Hair follicle dermal papilla cell (primary cell): ENCODE results near the gene TMSB15C. TPM values are rescaled to one million over a fixed set of nuclear protein-coding genes. Genes with fewer than 3 reads are reported as not detected.

Experiments
- total RNA-seq: library from RNA; depleted of rRNA; stranded (reverse); fragments of >200 nt; gene quantifications from 2 replicates; pipeline ENCODE4 v1.2.3, GENCODE V29; 2012

TMSB15C gene
- 1.9 and 2.9 TPM in 2 replicates for total RNA-seq

DNA sequence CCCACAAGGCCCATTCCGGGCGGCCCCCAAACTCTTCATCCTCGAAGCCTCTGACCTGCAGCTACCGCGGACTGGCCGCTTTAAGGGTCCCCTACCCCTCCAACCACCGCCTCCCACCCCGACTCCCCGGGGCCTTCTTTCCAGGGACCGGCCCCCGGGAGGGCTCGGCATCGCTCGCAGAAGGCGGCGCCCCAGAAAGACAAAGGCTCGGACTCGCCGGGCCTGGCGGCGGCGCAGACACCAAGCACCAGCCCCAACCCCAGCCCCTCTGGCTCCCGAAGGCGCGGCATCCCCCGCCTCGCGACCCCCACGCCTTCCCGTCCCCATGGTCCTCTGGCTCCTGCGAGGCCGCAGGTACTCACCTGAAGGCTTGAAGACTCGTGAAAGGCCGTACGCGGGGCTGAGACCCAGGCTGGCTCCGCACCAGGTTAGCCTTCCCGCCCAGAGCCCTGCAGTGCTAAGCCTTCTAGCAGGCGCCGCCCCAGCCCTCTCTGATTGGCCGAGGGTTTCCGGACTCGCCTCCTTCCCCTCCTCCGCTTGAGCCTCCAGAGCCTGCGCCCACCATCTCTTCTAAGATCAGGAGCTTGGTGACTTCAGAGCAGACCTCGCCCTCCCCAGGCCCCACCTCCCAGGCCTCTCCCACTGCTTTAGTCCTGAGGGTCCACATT is at the start of gene TMSB15C:
TSS of gene TMSB15C (minus strand) at position 459 of the 668 bp plus-strand sequence.

DNA sequence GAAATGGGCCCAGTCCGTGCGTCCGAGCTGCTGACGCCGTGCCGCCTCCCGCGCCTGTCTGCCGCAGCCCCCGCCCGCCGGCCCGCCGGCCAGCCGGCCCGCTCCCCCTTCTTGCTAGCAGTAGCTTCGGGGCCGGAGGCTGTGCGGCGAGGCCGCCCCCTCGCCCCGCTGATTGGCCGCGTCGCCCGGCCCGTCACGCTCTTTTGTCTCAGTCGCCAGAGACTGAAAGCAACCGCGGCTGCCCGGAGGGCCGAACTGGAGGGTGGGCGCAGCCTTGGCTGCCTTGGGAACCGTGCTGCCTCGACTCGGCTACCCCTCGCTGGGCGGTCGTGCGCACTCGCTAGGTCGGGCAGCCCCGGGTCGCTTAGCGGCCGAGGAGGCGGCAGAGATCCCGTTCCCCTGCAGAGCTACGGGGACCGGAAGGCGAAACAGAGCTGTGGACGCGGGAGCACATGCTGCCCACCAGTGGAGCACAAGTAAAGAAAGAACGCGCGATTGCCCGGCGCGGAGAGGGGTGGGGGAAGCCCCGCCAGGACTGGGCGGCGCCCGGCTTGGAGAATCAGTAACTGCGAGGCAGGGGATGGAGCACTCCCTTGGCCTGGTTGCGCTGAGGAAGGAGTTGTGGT is 36.4 kb upstream of the TMSB15C start, which contains the start of gene ZCCHC18:
TSS of gene ZCCHC18 (plus strand) at position 198 of the 626 bp plus-strand sequence. CDS start 1,589 bp downstream, outside the sequence.

DNA sequence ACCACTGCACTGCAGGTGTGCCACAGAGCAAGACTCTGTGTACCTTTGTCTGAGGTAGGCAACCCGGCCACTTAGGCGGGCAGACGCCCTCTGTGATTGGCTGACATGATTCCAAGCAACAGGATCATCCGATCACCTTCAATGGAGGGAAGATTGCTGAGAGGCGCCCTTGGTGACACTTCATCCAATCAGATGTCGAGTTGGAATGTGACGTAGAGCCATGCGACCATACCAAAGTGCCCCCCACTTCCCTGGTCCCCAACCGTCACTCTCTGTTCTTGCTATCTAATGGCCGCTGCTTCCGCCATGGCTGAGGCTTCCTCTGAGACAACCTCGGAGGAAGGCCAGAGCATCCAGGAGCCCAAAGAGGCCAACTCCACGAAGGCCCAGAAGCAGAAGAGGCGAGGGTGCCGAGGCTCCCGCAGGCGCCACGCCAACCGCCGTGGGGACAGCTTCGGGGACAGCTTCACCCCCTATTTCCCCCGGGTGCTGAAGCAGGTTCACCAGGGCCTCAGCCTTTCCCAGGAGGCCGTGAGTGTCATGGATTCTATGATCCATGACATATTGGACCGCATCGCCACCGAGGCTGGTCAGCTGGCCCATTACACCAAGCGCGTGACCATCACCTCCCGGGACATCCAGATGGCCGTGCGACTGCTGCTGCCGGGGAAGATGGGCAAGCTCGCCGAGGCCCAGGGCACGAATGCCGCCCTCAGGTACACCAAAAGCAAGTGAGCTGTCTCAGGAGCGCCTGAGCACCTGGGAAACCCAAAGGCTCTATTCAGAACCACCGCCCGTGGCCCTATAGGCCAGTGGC is 36.1 kb downstream of the TMSB15C start, which contains the start of gene H2BW2:
TSS of gene H2BW2 (plus strand) at position 268 of the 817 bp plus-strand sequence. CDS start at position 307, 39 bp downstream.

Other genes with a start within 250 kb of the TMSB15C start
- gene RAB9B, start 244.0 kb downstream of the TMSB15C start, total RNA-seq: 0.97 and 1.1 TPM in 2 replicates
- 2.4 and 2.6 TPM in 2 replicates for gene TMSB15B, start 113.6 kb downstream of the TMSB15C start, total RNA-seq
- not detected in 2 replicates for gene H2BW1, start 62.5 kb downstream of the TMSB15C start, total RNA-seq
- not detected in 2 replicates for gene H2BW2, start 36.3 kb downstream of the TMSB15C start, total RNA-seq
- 0.12 and 0.16 TPM in 2 replicates for gene ZCCHC18, start 36.3 kb upstream of the TMSB15C start, total RNA-seq
- gene SLC25A53, start 80.8 kb upstream of the TMSB15C start, total RNA-seq: 6.7 and 9.6 TPM in 2 replicates
- gene FAM199X, start 90.2 kb upstream of the TMSB15C start, total RNA-seq: 17.1 and 19.8 TPM in 2 replicates
- not detected in 2 replicates for gene ESX1, start 178.7 kb upstream of the TMSB15C start, total RNA-seq